ENCODE data around the gene RGPD8. TPM values are rescaled to one million over a fixed set of nuclear protein-coding genes. Genes with fewer than 3 reads are reported as not detected.

RGPD8 gene
- total RNA-seq, 1 experiment from 2014 or later = 8.1 TPM

DNA sequence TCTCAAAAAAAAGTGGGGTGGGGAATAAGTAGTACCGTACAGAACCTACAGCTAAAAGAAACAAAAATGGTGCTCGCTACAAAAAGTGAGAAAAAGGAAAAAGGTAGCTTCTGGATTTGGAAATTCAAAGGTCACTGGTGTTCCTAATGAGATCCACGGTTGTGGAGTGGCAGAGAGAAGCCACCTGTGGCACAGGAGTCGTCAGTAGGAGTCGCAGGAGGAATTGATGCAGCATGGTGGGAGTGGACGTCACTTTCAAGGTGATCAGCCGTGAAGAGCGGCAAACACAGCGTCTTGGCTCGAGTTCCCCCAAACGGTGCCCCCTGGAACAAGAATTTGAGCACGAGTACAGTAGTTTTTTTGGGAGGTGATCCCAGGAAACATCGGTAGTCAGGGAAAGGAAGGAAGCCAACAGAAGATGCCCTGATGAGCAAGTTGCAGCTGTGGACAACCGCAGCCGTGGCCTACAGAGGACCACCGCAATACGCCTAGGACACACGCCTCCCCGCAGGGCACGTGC is 47.1 kb upstream of the RGPD8 start:
- no peak overlapping the region for H2BK15ac ChIP-seq (ENCODE audit: low read depth, low read length)
- H3K9ac ChIP-seq (ENCODE audit: extremely low read depth, insufficient read length, low read length) = peak overlapping the region; percentile 18
- H3K27ac Mint-ChIP-seq = no peak overlapping the region

More for the DNA sequence above, 47.1 kb upstream of the RGPD8 start:
- H2BK20ac ChIP-seq (ENCODE audit: low read depth, low read length, poor library complexity, severe bottlenecking) = no peak overlapping the region
- peaks cover 24% of the 10 kb centered on the region for H3K23me2 ChIP-seq (ENCODE audit: insufficient read length, low read depth, low read length, poor library complexity, severe bottlenecking)
- Mint-ChIP-seq H3K4me1 (peaks cover 18 to 21% of the 10 kb centered on the region in 2 experiments), H3K36me3 (ENCODE audit: insufficient read depth in 1 of 3, low read depth in 3 of 3) (peaks cover 5 to 14% (median 9%) of the 10 kb centered on the region in 3 experiments; a peak in 6 of 7 replicates), H3K4me3 (peak overlapping the region; percentile 85 to 92), H3K27me3 (ENCODE audit: low read depth) (peaks cover 15% of the 10 kb centered on the region), H3K9me3 (no peaks in the 10 kb centered on the region; a peak in 1 of 5 replicates)
- H2BK12ac ChIP-seq (ENCODE audit: insufficient read length, low read depth, low read length) = no peak overlapping the region
- WGBS (ENCODE audit: extremely low coverage, insufficient read length, low lambda C conversion rate) = no CpG with 5 or more reads among the region's 20 CpGs
- H3K9me3 ChIP-seq (ENCODE audit: control insufficient read depth, low read depth, low read length) = no peaks in the 10 kb centered on the region
- H3K27ac ChIP-seq (ENCODE audit: insufficient read length, low read depth, low read length) = no peak overlapping the region
- no peak overlapping the region for H2BK120ac ChIP-seq (ENCODE audit: low read depth, low read length, poor library complexity, severe bottlenecking)
- H4K8ac ChIP-seq (replicated peaks; ENCODE audit: insufficient read length, low read depth, low read length) = no peak overlapping the region
- H3K27me3 ChIP-seq (ENCODE audit: insufficient read depth, low read length) = no peaks in the 10 kb centered on the region; the same call in 1 of the 2 replicates
- no peak overlapping the region for H2AFZ ChIP-seq (ENCODE audit: low read length)
- H4K91ac ChIP-seq (ENCODE audit: insufficient read length, low read depth, low read length) = no peak overlapping the region
- H3K18ac ChIP-seq (ENCODE audit: insufficient read length, low read depth, low read length) = no peak overlapping the region
- no peak overlapping the region for H2AK5ac ChIP-seq (ENCODE audit: insufficient read length, low read length)
- no peak overlapping the region for H3K23ac ChIP-seq (ENCODE audit: insufficient read length, low read depth, low read length)
- peak overlapping the region; percentile 94 for H3K4me2 ChIP-seq (ENCODE audit: insufficient read depth, insufficient read length, low read length)
- H3K14ac ChIP-seq (ENCODE audit: insufficient read depth, low read length) = no peak overlapping the region
- H4K5ac ChIP-seq (ENCODE audit: insufficient read length, low read depth, low read length) = no peak overlapping the region
- peaks cover 6% of the 10 kb centered on the region; the same call in 1 of the 2 replicates for H3K79me2 ChIP-seq (ENCODE audit: insufficient read depth, low read length)
- H3K4me1 ChIP-seq (ENCODE audit: insufficient read depth, low read length) = no peaks in the 10 kb centered on the region; the same call in 1 of the 2 replicates
- no peak overlapping the region for H3K56ac ChIP-seq (ENCODE audit: insufficient read length, low read depth, low read length)
- H2BK5ac ChIP-seq (ENCODE audit: insufficient read length, low read length) = no peak overlapping the region
- no peak overlapping the region for H3T11ph ChIP-seq (ENCODE audit: low read length)
- H4K20me1 ChIP-seq (ENCODE audit: control insufficient read depth, insufficient read depth, insufficient read length) = no peaks in the 10 kb centered on the region
- H3K79me1 ChIP-seq (ENCODE audit: insufficient read depth, low read depth, low read length, poor library complexity, severe bottlenecking) = no peaks in the 10 kb centered on the region
- DNase-seq = no peak
- TF ChIP-seq, protein P1, sequence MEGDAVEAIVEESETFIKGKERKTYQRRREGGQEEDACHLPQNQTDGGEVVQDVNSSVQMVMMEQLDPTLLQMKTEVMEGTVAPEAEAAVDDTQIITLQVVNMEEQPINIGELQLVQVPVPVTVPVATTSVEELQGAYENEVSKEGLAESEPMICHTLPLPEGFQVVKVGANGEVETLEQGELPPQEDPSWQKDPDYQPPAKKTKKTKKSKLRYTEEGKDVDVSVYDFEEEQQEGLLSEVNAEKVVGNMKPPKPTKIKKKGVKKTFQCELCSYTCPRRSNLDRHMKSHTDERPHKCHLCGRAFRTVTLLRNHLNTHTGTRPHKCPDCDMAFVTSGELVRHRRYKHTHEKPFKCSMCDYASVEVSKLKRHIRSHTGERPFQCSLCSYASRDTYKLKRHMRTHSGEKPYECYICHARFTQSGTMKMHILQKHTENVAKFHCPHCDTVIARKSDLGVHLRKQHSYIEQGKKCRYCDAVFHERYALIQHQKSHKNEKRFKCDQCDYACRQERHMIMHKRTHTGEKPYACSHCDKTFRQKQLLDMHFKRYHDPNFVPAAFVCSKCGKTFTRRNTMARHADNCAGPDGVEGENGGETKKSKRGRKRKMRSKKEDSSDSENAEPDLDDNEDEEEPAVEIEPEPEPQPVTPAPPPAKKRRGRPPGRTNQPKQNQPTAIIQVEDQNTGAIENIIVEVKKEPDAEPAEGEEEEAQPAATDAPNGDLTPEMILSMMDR (conservative IDR thresholded peaks at IDR 0.05) = no peak
- H3K4ac ChIP-seq (ENCODE audit: low read depth, low read length) = no peak overlapping the region

All from H9 (cell line).